Heart left ventricle (tissue), 16 donors: Measurements from ENCODE around the gene GIGYF1. TPM values are rescaled to one million over a fixed set of nuclear protein-coding genes. Genes with fewer than 3 reads are reported as not detected.

Experiments
- ATAC-seq, 4 donors: fragments of 200-7000 bp; cut with Tn5 transposase; one replicate each; pipeline ENCODE4 v1.9.1; 2020 to 2022; ENCODE audit warnings: moderate library complexity in 4 of 4, mild to moderate bottlenecking in 3 of 4, moderate number of reproducible peaks in 1 of 4
- DNase-seq, 5 donors: peaks; one replicate each; pipeline ENCODE4 v3.0.0-alpha.2; 2020
- H3K27ac ChIP-seq, 12 donors: fragments of 200-600 bp; sonication (generic) in 4 of 12; one replicate each; pipeline versions ENCODE4 v1.5.0 to v1.8.0; 2016 to 2022; ENCODE audit warnings: mild to moderate bottlenecking in 2 of 12
- H3K27me3 ChIP-seq, 9 donors: fragments of 200-600 bp; sonication (generic) in 2 of 9; one replicate each; pipeline versions ENCODE4 v1.5.1 to v1.8.0; 2016 to 2022; ENCODE audit warnings: mild to moderate bottlenecking in 3 of 9
- H3K36me3 ChIP-seq, 9 donors: fragments of 200-600 bp; sonication (generic) in 2 of 9; one replicate each; pipeline versions ENCODE4 v1.5.0 to v1.8.0; 2018 to 2022; ENCODE audit warnings: mild to moderate bottlenecking in 2 of 9
- H3K4me1 ChIP-seq, 12 donors: fragments of 200-600 bp; sonication (generic) in 4 of 12; one replicate each; pipeline versions ENCODE4 v1.5.0 to v1.8.0; 2016 to 2022; ENCODE audit warnings: mild to moderate bottlenecking in 3 of 12
- H3K4me3 ChIP-seq, 12 donors: fragments of 200-600 bp; sonication (generic) in 4 of 12; one replicate each; pipeline versions ENCODE4 v1.5.0 to v1.8.0; 2017 to 2022; ENCODE audit warnings: mild to moderate bottlenecking in 9 of 12, moderate library complexity in 4 of 12
- H3K9me3 ChIP-seq, 12 donors: fragments of 200-600 bp; sonication (generic) in 4 of 12; one replicate each; pipeline versions ENCODE4 v1.5.0 to v1.8.0; 2016 to 2022; ENCODE audit warnings: mild to moderate bottlenecking in 1 of 12
- POLR2A ChIP-seq, 2 donors: fragments of 450-650 bp; IDR thresholded peaks; one replicate each; pipeline ENCODE4 v1.6.1; 2017; ENCODE audit warnings: antibody characterized with exemption in 2 of 2, mild to moderate bottlenecking in 2 of 2, moderate library complexity in 2 of 2
- WGBS, 4 donors: extraction: QIAGEN DNeasy Blood & Tissue Kit in 2 of 4; methylation state at CpG; one replicate each; pipeline versions ENCODE4 v1.1.5 to v1.1.7; 2013 to 2018; 5-methylcytosine and 5-hydroxymethylcytosine counted together
- intact Hi-C, 10 donors: fragments of 100-400 bp; cut with DNase I; formaldehyde crosslinking; loops; one replicate each; pipeline versions ENCODE4 v1.11.1 to v1.14.2; 2022
- polyA plus RNA-seq, 2 donors: library from polyadenylated mRNA; stranded (reverse); fragments of 200-250 nt; gene quantifications; one replicate each; pipeline ENCODE4 v1.2.3, GENCODE V29; 2013
- total RNA-seq, 9 donors: library from RNA; depleted of rRNA in 2 of 9; stranded (reverse); fragments of >200 nt in 2 of 9; fragmentation: NEBNext Ultra II Directional in 3 of 9; extraction: Animal tissue kit (Norgen Biotek cat#: 25700) in 3 of 9; gene quantifications; one replicate each; pipeline versions ENCODE4 v1.1.0 to v1.2.4, GENCODE V29; 2016 to 2023
- TF ChIP-seq, protein P1 (sequence below), 12 donors: fragments of 200-600 bp; sonication (generic) in 4 of 12; IDR thresholded peaks; one replicate each; pipeline versions ENCODE4 v1.5.0 to v1.8.0; 2018 to 2022; ENCODE audit warnings: antibody characterized with exemption in 12 of 12, mild to moderate bottlenecking in 5 of 12
- donor health status: ischemic (EF 13 %, LVEDD 7.1; RV severe dilation, severe dysfunction).
- donor health status: healthy with polysubstance abuse.
- donor health status: DM: no; HTN: yes; CAD: no.
- donor health status: DM: no; HTN: no; CAD: no.
- donor health status: ischemic (EF 25% LVEDD 6.9; RV normal size, moderate dysfunction).
- donor health status: ischemic (EF 25% LVEDD 5.7; RV mildly dilated, moderate dysfunction).
- donor health status: healthy.
- donor health status: DM: yes; HTN: yes; CAD: no.
- donor health status: ischemic (EF 35%, LVEDD 5.7; RV mildly dilated, moderate dysfunction).
- donor health status: nonischemic (EF 11% LVEDD 7.7; RV severe dilation, severe dysfunction).
- donor health status: DM: yes; HTN: yes; CAD: no.
- donor health status: PGD.
- donor health status: ischemic (EF 29% LVEDD 5.4; RV normal size, mild dysfunction).
- donor health status: nonischemic (EF 23%, LVEDD 6.1; RV moderate dilation, normal function).

GIGYF1 gene
- total and polyA plus RNA-seq, 11 donors, result 12.9 to 31.7 (median 23.2) TPM

DNA sequence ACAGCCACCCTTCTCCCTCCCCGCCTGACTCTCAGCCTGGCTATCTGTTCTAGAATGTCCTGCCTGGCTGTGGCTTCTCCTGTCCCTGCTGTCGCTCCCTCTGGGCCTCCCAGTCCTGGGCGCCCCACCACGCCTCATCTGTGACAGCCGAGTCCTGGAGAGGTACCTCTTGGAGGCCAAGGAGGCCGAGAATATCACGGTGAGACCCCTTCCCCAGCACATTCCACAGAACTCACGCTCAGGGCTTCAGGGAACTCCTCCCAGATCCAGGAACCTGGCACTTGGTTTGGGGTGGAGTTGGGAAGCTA is 27.4 kb upstream of the GIGYF1 start:
- ATAC-seq (no peak), DNase-seq (peak in 1 of 5 donors; percentile 27)
- Histone ChIP-seq H3K9me3 (no peaks in the 10 kb centered on the region), H3K27ac (no peak overlapping the region), H3K4me3 (no peak overlapping the region), H3K36me3 (no peaks in the 10 kb centered on the region), H3K27me3 (peaks cover 11 to 58% (median 36%) of the 10 kb centered on the region in 9 donors), H3K4me1 (peaks cover 0 to 11% (median 0%) of the 10 kb centered on the region in 12 donors)
- intact Hi-C loops, result loop anchor here in 2 of 10 donors (10.0 kb wide), 2 partner anchors 157 to 257 kb away; partner anchors contain the start of gene SPACDR (in 1 of the 2)
- WGBS, 4 donors, result 69 to 73% (median 71%) methylated on average over 8 of the region's 8 CpGs
- TF ChIP-seq, protein P1, sequence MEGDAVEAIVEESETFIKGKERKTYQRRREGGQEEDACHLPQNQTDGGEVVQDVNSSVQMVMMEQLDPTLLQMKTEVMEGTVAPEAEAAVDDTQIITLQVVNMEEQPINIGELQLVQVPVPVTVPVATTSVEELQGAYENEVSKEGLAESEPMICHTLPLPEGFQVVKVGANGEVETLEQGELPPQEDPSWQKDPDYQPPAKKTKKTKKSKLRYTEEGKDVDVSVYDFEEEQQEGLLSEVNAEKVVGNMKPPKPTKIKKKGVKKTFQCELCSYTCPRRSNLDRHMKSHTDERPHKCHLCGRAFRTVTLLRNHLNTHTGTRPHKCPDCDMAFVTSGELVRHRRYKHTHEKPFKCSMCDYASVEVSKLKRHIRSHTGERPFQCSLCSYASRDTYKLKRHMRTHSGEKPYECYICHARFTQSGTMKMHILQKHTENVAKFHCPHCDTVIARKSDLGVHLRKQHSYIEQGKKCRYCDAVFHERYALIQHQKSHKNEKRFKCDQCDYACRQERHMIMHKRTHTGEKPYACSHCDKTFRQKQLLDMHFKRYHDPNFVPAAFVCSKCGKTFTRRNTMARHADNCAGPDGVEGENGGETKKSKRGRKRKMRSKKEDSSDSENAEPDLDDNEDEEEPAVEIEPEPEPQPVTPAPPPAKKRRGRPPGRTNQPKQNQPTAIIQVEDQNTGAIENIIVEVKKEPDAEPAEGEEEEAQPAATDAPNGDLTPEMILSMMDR (IDR thresholded peaks at IDR 0.05), result no peak

DNA sequence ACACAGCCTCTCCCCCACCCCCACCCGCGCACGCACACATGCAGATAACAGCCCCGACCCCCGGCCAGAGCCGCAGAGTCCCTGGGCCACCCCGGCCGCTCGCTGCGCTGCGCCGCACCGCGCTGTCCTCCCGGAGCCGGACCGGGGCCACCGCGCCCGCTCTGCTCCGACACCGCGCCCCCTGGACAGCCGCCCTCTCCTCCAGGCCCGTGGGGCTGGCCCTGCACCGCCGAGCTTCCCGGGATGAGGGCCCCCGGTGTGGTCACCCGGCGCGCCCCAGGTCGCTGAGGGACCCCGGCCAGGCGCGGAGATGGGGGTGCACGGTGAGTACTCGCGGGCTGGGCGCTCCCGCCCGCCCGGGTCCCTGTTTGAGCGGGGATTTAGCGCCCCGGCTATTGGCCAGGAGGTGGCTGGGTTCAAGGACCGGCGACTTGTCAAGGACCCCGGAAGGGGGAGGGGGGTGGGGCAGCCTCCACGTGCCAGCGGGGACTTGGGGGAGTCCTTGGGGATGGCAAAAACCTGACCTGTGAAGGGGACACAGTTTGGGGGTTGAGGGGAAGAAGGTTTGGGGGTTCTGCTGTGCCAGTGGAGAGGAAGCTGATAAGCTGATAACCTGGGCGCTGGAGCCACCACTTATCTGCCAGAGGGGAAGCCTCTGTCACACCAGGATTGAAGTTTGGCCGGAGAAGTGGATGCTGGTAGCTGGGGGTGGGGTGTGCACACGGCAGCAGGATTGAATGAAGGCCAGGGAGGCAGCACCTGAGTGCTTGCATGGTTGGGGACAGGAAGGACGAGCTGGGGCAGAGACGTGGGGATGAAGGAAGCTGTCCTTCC is 26.8 kb upstream of the GIGYF1 start:
- ATAC-seq (no peak), DNase-seq (peak in 1 of 5 donors; percentile 53)
- Histone ChIP-seq H3K27ac (no peak overlapping the region), H3K4me1 (peaks cover 0 to 11% (median 0%) of the 10 kb centered on the region in 12 donors), H3K9me3 (no peaks in the 10 kb centered on the region), H3K4me3 (peak overlapping the region in 2 of 12 donors; percentile 5 to 28), H3K36me3 (no peaks in the 10 kb centered on the region), H3K27me3 (peaks cover 11 to 56% (median 36%) of the 10 kb centered on the region in 9 donors)
- intact Hi-C loops, result loop anchor here in 2 of 10 donors (10.0 kb wide), 2 partner anchors 156 to 256 kb away; partner anchors contain the start of gene SPACDR (in 1 of the 2)
- WGBS, 4 donors, result 3 to 7% (median 4%) methylated on average over 21 to 56 of the region's 56 CpGs
- TF ChIP-seq, protein P1 (IDR thresholded peaks at IDR 0.05), result no peak

DNA sequence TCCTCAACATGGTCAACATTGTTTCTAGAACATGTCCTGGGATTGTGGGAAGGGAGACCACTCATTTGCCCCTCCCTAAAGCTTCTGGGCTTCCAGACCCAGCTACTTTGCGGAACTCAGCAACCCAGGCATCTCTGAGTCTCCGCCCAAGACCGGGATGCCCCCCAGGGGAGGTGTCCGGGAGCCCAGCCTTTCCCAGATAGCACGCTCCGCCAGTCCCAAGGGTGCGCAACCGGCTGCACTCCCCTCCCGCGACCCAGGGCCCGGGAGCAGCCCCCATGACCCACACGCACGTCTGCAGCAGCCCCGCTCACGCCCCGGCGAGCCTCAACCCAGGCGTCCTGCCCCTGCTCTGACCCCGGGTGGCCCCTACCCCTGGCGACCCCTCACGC is 26.2 kb upstream of the GIGYF1 start, which contains the start of gene EPO:
EPO (plus strand) TSS at position 190 of the 392 bp plus-strand sequence. CDS start 513 bp downstream, outside the sequence.
- no peak for ATAC-seq
- 1 to 7% (median 2%) methylated on average over 6 to 21 of the region's 21 CpGs for WGBS, 4 donors
- H3K9me3 ChIP-seq, result no peaks in the 10 kb centered on the region
- no peak for TF ChIP-seq POLR2A (IDR thresholded peaks at IDR 0.05)
- TF ChIP-seq, protein P1 (IDR thresholded peaks at IDR 0.05), result no peak
- H3K27me3 ChIP-seq, result peaks cover 11 to 52% (median 36%) of the 10 kb centered on the region in 9 donors
- peak within 1 kb of the TSS in 2 of 12 donors; percentile 5 to 28 for H3K4me3 ChIP-seq
- no peak within 1 kb of the TSS for H3K27ac ChIP-seq
- peak in 1 of 5 donors; percentile 54 for DNase-seq
- H3K4me1 ChIP-seq, result peaks cover 0 to 11% (median 0%) of the 10 kb centered on the region in 12 donors
- intact Hi-C loops, result loop anchor here in 2 of 10 donors (10.0 kb wide), 2 partner anchors 155 to 255 kb away; partner anchors contain the start of gene SPACDR (in 1 of the 2)
- no peaks in the 10 kb centered on the region for H3K36me3 ChIP-seq
